Lung (tissue), 12 donors: Measurements from ENCODE around the gene RAE1. TPM values are rescaled to one million over a fixed set of nuclear protein-coding genes. Genes with fewer than 3 reads are reported as not detected.
A peak's percentile ranks its signal among the peaks of the same experiment; 100 is the strongest.

ENCODE experiments used
- ATAC-seq: fragments of 200-7000 bp; cut with Tn5 transposase; one replicate; pipeline ENCODE4 v1.9.1; 2020; ENCODE audit warnings: moderate number of reproducible peaks; ENCODE audit not compliant: insufficient read depth, low FRiP score
- DNase-seq, 3 donors: peaks; one replicate each; pipeline ENCODE4 v3.0.0-alpha.2; 2013 to 2017
- H3K27ac ChIP-seq, 2 donors: one replicate each; pipeline ENCODE4 v1.5.1; 2013; ENCODE audit warnings: mild to moderate bottlenecking in 2 of 2, moderate library complexity in 2 of 2, control low read depth in 1 of 2, inconsistent platforms in 1 of 2, low read depth in 1 of 2, low read length in 1 of 2
- H3K27me3 ChIP-seq, 3 donors: one replicate each; pipeline ENCODE4 v1.5.1; 2013; ENCODE audit warnings: low read length in 2 of 3; ENCODE audit not compliant: control insufficient read depth in 3 of 3, insufficient read depth in 3 of 3
- H3K36me3 ChIP-seq, 4 donors: one replicate each; pipeline ENCODE4 v1.5.1; 2013; ENCODE audit warnings: low read length in 4 of 4, mild to moderate bottlenecking in 1 of 4, moderate library complexity in 1 of 4; ENCODE audit not compliant: control insufficient read depth in 4 of 4, insufficient read depth in 4 of 4
- H3K4me1 ChIP-seq, 5 donors: one replicate each; pipeline ENCODE4 v1.5.1; 2013; ENCODE audit warnings: low read length in 5 of 5, mild to moderate bottlenecking in 2 of 5, moderate library complexity in 1 of 5; ENCODE audit not compliant: control insufficient read depth in 5 of 5, insufficient read depth in 5 of 5
- H3K4me3 ChIP-seq: one replicate; pipeline ENCODE4 v1.5.1; 2013; ENCODE audit warnings: mild to moderate bottlenecking, control low read depth, moderate library complexity
- H3K9ac ChIP-seq, 2 donors: one replicate each; pipeline ENCODE4 v1.5.1; 2013; ENCODE audit warnings: low read length in 2 of 2, control low read depth in 1 of 2; ENCODE audit not compliant: insufficient read depth in 1 of 2
- H3K9me3 ChIP-seq, 4 donors: one replicate each; pipeline ENCODE4 v1.5.1; 2013; ENCODE audit warnings: low read length in 3 of 4, mild to moderate bottlenecking in 1 of 4, moderate library complexity in 1 of 4; ENCODE audit not compliant: control insufficient read depth in 4 of 4, insufficient read depth in 3 of 4
- WGBS, 2 donors: extraction: QIAGEN DNeasy Blood & Tissue Kit; methylation state at CpG; one replicate each; pipeline ENCODE4 v1.1.7; 2013; 5-methylcytosine and 5-hydroxymethylcytosine counted together
- polyA plus RNA-seq, 2 donors: library from polyadenylated mRNA; stranded (reverse); fragments of 200-250 nt; gene quantifications; one replicate each; pipeline ENCODE4 v1.2.1, GENCODE V29; 2013
- total RNA-seq, 2 donors: library from RNA; depleted of rRNA in 1 of 2; stranded (reverse); fragments of >200 nt in 1 of 2; gene quantifications; one replicate each; pipeline ENCODE4 v1.2.1, GENCODE V29; 2014 to 2021
- TF ChIP-seq, protein P1 (sequence below): IDR thresholded peaks from 2 replicates; pipeline ENCODE4 v1.5.1; 2012; ENCODE audit warnings: mild to moderate bottlenecking; ENCODE audit errors: control extremely low read depth, extremely low read depth
- donor health status: control.
- donor health status: control.
- donor health status: Bipolar disorder and iron deficiency.
- donor health status: healthy.
- donor health status: DM: yes; HTN: yes; CAD: no.

The RAE1 gene
- total and polyA plus RNA-seq, 4 donors = 9.7 to 31.0 (median 20.7) TPM

DNA sequence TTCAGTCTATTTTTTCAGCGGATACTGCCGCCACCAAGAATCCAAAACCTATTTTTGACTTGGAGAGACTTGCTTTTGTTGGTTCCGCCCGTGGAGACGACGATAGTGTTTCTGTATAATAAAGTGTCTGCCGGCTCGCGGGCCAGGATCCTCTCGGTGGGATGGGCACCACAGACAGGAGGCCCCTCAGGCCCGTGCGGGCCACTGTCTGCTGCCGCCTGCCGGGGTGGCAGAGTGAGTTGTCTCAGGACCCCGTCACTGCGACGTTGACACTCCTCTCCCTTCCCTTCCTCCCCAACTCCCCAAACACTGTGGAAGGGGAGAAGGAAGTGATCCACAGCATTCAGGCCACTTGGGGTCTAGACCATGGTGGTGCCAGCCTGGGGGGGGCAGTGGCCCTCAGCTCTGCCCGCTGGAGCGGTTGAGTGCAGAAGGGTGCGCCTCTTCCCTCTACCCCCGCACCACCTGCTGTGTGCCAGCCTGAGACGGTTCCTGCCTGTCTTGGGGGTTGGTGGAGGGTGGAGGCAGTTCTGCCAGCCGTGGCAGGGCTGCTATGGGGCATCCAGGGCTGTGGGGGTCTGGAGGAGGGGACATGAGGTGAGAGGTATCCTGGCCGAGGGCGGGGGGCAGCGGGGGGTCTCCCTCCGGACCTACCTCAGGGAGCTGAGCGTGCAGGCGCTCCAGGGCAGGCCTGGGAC lies 57.6 kb downstream of the RAE1 start:
- DNase-seq (no peak), ATAC-seq (no peak)
- Histone ChIP-seq H3K4me3 (no peak overlapping the region), H3K4me1 (peaks cover 0 to 5% (median 0%) of the 10 kb centered on the region in 5 donors), H3K36me3 (peaks cover 0 to 46% (median 7%) of the 10 kb centered on the region in 4 donors), H3K9me3 (peaks cover 0 to 5% (median 0%) of the 10 kb centered on the region in 4 donors), H3K27ac (no peak overlapping the region), H3K27me3 (no peaks in the 10 kb centered on the region), H3K9ac (no peak overlapping the region)
- TF ChIP-seq, protein P1, sequence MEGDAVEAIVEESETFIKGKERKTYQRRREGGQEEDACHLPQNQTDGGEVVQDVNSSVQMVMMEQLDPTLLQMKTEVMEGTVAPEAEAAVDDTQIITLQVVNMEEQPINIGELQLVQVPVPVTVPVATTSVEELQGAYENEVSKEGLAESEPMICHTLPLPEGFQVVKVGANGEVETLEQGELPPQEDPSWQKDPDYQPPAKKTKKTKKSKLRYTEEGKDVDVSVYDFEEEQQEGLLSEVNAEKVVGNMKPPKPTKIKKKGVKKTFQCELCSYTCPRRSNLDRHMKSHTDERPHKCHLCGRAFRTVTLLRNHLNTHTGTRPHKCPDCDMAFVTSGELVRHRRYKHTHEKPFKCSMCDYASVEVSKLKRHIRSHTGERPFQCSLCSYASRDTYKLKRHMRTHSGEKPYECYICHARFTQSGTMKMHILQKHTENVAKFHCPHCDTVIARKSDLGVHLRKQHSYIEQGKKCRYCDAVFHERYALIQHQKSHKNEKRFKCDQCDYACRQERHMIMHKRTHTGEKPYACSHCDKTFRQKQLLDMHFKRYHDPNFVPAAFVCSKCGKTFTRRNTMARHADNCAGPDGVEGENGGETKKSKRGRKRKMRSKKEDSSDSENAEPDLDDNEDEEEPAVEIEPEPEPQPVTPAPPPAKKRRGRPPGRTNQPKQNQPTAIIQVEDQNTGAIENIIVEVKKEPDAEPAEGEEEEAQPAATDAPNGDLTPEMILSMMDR = no peak
- WGBS, 2 donors = 91 to 94% methylated on average over 29 of the region's 29 CpGs

DNA sequence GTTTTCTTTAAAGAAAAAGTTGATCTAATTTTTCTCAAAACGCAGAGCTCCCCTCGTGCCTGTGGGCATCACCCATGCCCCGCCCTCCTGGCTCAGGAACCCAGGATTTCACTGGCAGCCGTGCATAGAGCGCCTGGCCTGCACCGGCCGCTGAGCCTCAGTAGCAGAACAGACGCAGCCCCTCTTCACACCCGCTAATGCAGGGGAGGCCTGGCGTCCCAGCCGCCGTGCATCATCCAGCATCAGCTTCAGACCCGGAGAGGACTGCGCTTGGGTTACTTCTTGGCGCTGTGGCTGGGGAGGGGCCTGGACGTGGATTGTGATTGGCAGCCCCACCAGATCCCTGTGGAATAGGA lies 58.2 kb downstream of the RAE1 start:
- no peak overlapping the region for H3K27ac ChIP-seq
- H3K36me3 ChIP-seq = peaks cover 0 to 43% (median 7%) of the 10 kb centered on the region in 4 donors
- no peaks in the 10 kb centered on the region for H3K27me3 ChIP-seq
- 90 to 92% methylated on average over 16 of the region's 16 CpGs for WGBS, 2 donors
- no peak overlapping the region for H3K4me3 ChIP-seq
- DNase-seq (no peak), ATAC-seq (no peak)
- peaks cover 0 to 5% (median 0%) of the 10 kb centered on the region in 5 donors for H3K4me1 ChIP-seq
- TF ChIP-seq, protein P1 = no peak
- H3K9me3 ChIP-seq = peaks cover 0 to 5% (median 0%) of the 10 kb centered on the region in 4 donors
- no peak overlapping the region for H3K9ac ChIP-seq

DNA sequence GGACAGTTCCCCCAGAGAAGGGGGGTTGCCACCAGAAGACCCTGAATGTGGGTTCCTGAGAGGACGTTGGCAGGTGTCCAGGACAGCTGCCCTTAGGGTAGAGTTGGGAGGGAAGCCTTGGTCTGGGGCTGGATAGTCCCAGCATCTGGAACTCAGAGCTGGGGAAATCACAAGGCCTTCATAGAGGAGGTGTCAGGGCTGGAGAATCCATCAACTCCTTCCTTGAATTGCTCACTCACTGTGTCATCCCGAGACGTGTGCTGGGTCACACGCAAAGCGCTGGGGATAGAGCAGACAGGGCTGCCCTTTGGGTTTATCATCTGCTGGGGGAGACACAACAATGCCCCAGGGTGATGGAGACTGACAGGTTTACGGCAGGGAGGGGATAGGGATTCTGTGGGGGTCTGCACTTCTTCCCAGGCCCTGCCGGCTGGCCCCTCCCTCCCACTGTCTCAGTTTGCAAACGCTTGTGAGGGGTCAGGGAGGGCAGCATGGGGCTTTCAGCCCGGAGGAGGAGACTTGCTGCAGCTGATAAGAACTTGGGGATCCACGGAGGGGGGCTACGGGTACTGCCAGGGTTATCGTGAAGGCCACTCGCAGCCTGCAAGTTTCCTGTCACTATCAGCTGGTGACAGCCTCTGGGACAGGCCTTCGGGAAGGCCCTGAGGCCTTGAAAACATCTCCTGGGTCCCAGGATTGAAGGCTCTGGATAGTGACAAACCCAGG lies 58.8 kb downstream of the RAE1 start:
- TF ChIP-seq, protein P1 = no peak
- H3K4me1 ChIP-seq = peaks cover 0 to 5% (median 0%) of the 10 kb centered on the region in 5 donors
- DNase-seq (peak in 1 of 3 donors; percentile 40), ATAC-seq (no peak)
- no peak overlapping the region for H3K9ac ChIP-seq
- no peaks in the 10 kb centered on the region for H3K27me3 ChIP-seq
- 66 to 71% methylated on average over 14 of the region's 14 CpGs for WGBS, 2 donors
- peaks cover 0 to 38% (median 7%) of the 10 kb centered on the region in 4 donors for H3K36me3 ChIP-seq
- H3K9me3 ChIP-seq = peaks cover 0 to 5% (median 0%) of the 10 kb centered on the region in 4 donors
- H3K27ac ChIP-seq = no peak overlapping the region
- H3K4me3 ChIP-seq = no peak overlapping the region
